Ammon's horn (tissue), 1 donor: ENCODE results near the gene GABRB3.

Experiments
- DNase-seq: peaks from one replicate; pipeline ENCODE4 v3.0.0-alpha.2; 2016; ENCODE audit warnings: low spot score

GABRB3 gene

GRCh38 chr15:26676115-26676514 is 96.8 kb downstream of the GABRB3 start:
- DNase-seq, result no peak

GRCh38 chr15:26674467-26674866 is 98.4 kb downstream of the GABRB3 start:
- DNase-seq, result no peak

- DNase-seq, result no peak
These were observed 99.4 kb downstream of the GABRB3 start for GRCh38 chr15:26673445-26673844.

GRCh38 chr15:26670116-26670515 is 102.8 kb downstream of the GABRB3 start:
- DNase-seq, result no peak

GRCh38 chr15:26667222-26667988 is 105.5 kb downstream of the GABRB3 start:
- DNase-seq, result peak; percentile 38

GRCh38 chr15:26665957-26666791 is 106.7 kb downstream of the GABRB3 start:
- DNase-seq, result no peak

- DNase-seq, result no peak
These were observed 110.6 kb downstream of the GABRB3 start for GRCh38 chr15:26662283-26662682.

- DNase-seq, result peak; percentile 40
These were observed 111.1 kb downstream of the GABRB3 start for GRCh38 chr15:26661748-26662147.

GRCh38 chr15:26661107-26661506 is 111.8 kb downstream of the GABRB3 start:
- DNase-seq, result no peak

GRCh38 chr15:26660241-26660640 is 112.6 kb downstream of the GABRB3 start:
- no peak for DNase-seq

GRCh38 chr15:26658290-26658689 is 114.6 kb downstream of the GABRB3 start:
- DNase-seq, result no peak

- DNase-seq, result no peak
These were observed 116.8 kb downstream of the GABRB3 start for GRCh38 chr15:26656080-26656479.

GRCh38 chr15:26651909-26652308 is 121.0 kb downstream of the GABRB3 start:
- no peak for DNase-seq

- DNase-seq, result no peak
These were observed 124.2 kb downstream of the GABRB3 start for GRCh38 chr15:26648676-26649075.

GRCh38 chr15:26644948-26645347 is 127.9 kb downstream of the GABRB3 start:
- DNase-seq, result no peak

GRCh38 chr15:26641144-26641543 is 131.7 kb downstream of the GABRB3 start:
- DNase-seq, result no peak

- no peak for DNase-seq
These were observed 132.3 kb downstream of the GABRB3 start for GRCh38 chr15:26640601-26641000.

GRCh38 chr15:26639966-26640365 is 132.9 kb downstream of the GABRB3 start:
- no peak for DNase-seq

- no peak for DNase-seq
These were observed 137.3 kb downstream of the GABRB3 start for GRCh38 chr15:26635614-26636013.

GRCh38 chr15:26635105-26635504 is 137.8 kb downstream of the GABRB3 start:
- no peak for DNase-seq

GRCh38 chr15:26634319-26634718 is 138.5 kb downstream of the GABRB3 start:
- no peak for DNase-seq

GRCh38 chr15:26632500-26632899 is 140.4 kb downstream of the GABRB3 start:
- peak; percentile 12 for DNase-seq

GRCh38 chr15:26631894-26632293 is 141.0 kb downstream of the GABRB3 start:
- no peak for DNase-seq
